Measurements from ENCODE around the gene KIF3C.

KIF3C gene

GRCh38 chr2:25885933-25886332 is 96.4 kb downstream of the KIF3C start:
- Histone ChIP-seq H3K27me3 (ENCODE audit: control insufficient read depth in 1 of 2, insufficient read depth in 2 of 2, low read length in 2 of 2) (no peaks in the 10 kb centered on the region), H3K4me1 (ENCODE audit: insufficient read depth, low read length) (no peaks in the 10 kb centered on the region), H3K4me3 (ENCODE audit: low read depth in 1 of 2, low read length in 2 of 2) (no peak overlapping the region), H3K9ac (ENCODE audit: low read length) (no peak overlapping the region), H3K9me3 (ENCODE audit: low read length) (no peaks in the 10 kb centered on the region), H3K36me3 (ENCODE audit: insufficient read depth, low read length) (no peaks in the 10 kb centered on the region), H3K27ac (ENCODE audit: low read depth, low read length) (no peak overlapping the region)

- no peak overlapping the region for H3K27ac ChIP-seq (ENCODE audit: low read depth, low read length)
- no peaks in the 10 kb centered on the region for H3K27me3 ChIP-seq (ENCODE audit: control insufficient read depth in 1 of 2, insufficient read depth in 2 of 2, low read length in 2 of 2)
- peaks cover 11% of the 10 kb centered on the region for H3K4me1 ChIP-seq (ENCODE audit: insufficient read depth, low read length)
- no peak overlapping the region for H3K4me3 ChIP-seq (ENCODE audit: low read depth in 1 of 2, low read length in 2 of 2)
- no peak overlapping the region for H3K9ac ChIP-seq (ENCODE audit: low read length)
- H3K9me3 ChIP-seq (ENCODE audit: low read length), result no peaks in the 10 kb centered on the region
- H3K36me3 ChIP-seq (ENCODE audit: insufficient read depth, low read length), result no peaks in the 10 kb centered on the region
These were observed 100.5 kb downstream of the KIF3C start for GRCh38 chr2:25881764-25882163.

- Histone ChIP-seq H3K4me3 (ENCODE audit: low read depth in 1 of 2, low read length in 2 of 2) (peak overlapping the region; percentile 50 to 73), H3K27ac (ENCODE audit: low read depth, low read length) (peak overlapping the region; percentile 99), H3K9ac (ENCODE audit: low read length) (peak overlapping the region; percentile 41), H3K27me3 (ENCODE audit: control insufficient read depth in 1 of 2, insufficient read depth in 2 of 2, low read length in 2 of 2) (no peaks in the 10 kb centered on the region), H3K4me1 (ENCODE audit: insufficient read depth, low read length) (peaks cover 17% of the 10 kb centered on the region), H3K9me3 (ENCODE audit: low read length) (no peaks in the 10 kb centered on the region), H3K36me3 (ENCODE audit: insufficient read depth, low read length) (no peaks in the 10 kb centered on the region)
These were observed 103.1 kb downstream of the KIF3C start for GRCh38 chr2:25879133-25879730.

- Histone ChIP-seq H3K27ac (ENCODE audit: low read depth, low read length) (peak within 1 kb of the TSS; percentile 99), H3K36me3 (ENCODE audit: insufficient read depth, low read length) (no peaks in the 10 kb centered on the region), H3K4me3 (ENCODE audit: low read depth in 1 of 2, low read length in 2 of 2) (peak within 1 kb of the TSS; percentile 74 to 88)
These were observed 103.8 kb downstream of the KIF3C start, which contains the start of gene ASXL2 for GRCh38 chr2:25878361-25879132. TSS of gene ASXL2 (minus strand) at chr2:25878487. CDS start at chr2:25878222, 265 bp downstream.

GRCh38 chr2:25877431-25878360 is 104.6 kb downstream of the KIF3C start:
- Histone ChIP-seq H3K9me3 (ENCODE audit: low read length) (no peaks in the 10 kb centered on the region), H3K9ac (ENCODE audit: low read length) (peak overlapping the region; percentile 87), H3K4me3 (ENCODE audit: low read depth in 1 of 2, low read length in 2 of 2) (peak overlapping the region; percentile 74 to 88), H3K36me3 (ENCODE audit: insufficient read depth, low read length) (no peaks in the 10 kb centered on the region), H3K27me3 (ENCODE audit: control insufficient read depth in 1 of 2, insufficient read depth in 2 of 2, low read length in 2 of 2) (no peaks in the 10 kb centered on the region), H3K27ac (ENCODE audit: low read depth, low read length) (peak overlapping the region; percentile 99), H3K4me1 (ENCODE audit: insufficient read depth, low read length) (peaks cover 17% of the 10 kb centered on the region)

More at GRCh38 chr2:25878361-25879132, 103.8 kb downstream of the KIF3C start, which contains the start of gene ASXL2:
- peaks cover 17% of the 10 kb centered on the region for H3K4me1 ChIP-seq (ENCODE audit: insufficient read depth, low read length)
- no peaks in the 10 kb centered on the region for H3K9me3 ChIP-seq (ENCODE audit: low read length)
- peak within 1 kb of the TSS; percentile 87 for H3K9ac ChIP-seq (ENCODE audit: low read length)
- H3K27me3 ChIP-seq (ENCODE audit: control insufficient read depth in 1 of 2, insufficient read depth in 2 of 2, low read length in 2 of 2), result no peaks in the 10 kb centered on the region

All from muscle layer of colon (tissue), 2 donors.